ENCODE results near the gene TRRAP.

The TRRAP gene

DNA sequence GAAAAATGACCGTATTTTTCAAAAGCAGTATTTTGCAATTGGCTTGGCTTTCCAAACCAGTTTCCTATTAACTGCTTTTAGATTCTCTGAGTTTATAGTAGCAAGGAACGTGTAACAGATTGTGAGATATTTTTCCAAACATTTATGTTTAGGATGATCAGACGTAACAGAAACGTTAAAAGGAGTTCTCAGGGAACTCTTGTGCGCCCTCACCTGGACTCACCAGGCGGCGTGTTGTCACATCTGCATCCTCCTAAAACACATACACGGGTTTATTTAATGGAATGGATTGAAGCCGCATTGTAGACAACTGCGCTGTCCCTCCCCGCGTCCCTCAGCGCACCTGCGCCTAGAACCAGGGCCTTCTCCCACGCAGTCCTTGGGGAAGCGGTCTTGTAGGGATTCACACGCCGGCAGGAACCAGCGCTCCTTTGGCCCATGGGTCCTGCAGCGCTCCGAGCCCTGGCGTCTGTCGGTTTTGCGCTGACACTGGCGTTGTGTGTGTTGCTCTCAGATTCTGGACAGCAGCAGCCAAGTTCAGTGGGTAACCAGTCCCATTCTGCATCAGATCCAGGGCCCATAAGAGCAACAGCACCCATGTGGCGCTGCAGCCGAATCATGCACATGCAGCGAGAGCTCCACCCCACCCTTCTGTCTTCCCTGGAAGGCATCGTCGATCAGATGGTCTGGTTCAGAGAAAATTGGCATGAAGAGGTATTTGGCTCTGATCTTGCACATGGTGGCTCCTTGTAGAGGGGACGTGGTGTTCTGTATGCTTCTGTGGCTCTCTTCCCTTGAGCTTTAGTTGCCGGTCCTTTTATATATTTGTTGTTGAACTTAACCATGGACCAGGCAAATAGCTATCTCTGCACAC is 114.9 kb downstream of the TRRAP start:
- no peak overlapping the region for H3K4me3 ChIP-seq (replicated peaks in 1 of 2; ENCODE audit: low read depth in 2 of 2, low read length in 2 of 2)
- TF ChIP-seq, protein P1, sequence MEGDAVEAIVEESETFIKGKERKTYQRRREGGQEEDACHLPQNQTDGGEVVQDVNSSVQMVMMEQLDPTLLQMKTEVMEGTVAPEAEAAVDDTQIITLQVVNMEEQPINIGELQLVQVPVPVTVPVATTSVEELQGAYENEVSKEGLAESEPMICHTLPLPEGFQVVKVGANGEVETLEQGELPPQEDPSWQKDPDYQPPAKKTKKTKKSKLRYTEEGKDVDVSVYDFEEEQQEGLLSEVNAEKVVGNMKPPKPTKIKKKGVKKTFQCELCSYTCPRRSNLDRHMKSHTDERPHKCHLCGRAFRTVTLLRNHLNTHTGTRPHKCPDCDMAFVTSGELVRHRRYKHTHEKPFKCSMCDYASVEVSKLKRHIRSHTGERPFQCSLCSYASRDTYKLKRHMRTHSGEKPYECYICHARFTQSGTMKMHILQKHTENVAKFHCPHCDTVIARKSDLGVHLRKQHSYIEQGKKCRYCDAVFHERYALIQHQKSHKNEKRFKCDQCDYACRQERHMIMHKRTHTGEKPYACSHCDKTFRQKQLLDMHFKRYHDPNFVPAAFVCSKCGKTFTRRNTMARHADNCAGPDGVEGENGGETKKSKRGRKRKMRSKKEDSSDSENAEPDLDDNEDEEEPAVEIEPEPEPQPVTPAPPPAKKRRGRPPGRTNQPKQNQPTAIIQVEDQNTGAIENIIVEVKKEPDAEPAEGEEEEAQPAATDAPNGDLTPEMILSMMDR (IDR thresholded peaks at IDR 0.05; ENCODE audit: low read depth, low read length): no peak

GRCh38 chr7:98994046-98994944 is 116.0 kb downstream of the TRRAP start:
- no peak for DNase-seq (ENCODE audit: low read depth in 2 of 2)
- TF ChIP-seq, protein P1 (IDR thresholded peaks at IDR 0.05; ENCODE audit: low read depth, low read length): no peak
- no peak overlapping the region for H3K4me3 ChIP-seq (replicated peaks in 1 of 2; ENCODE audit: low read depth in 2 of 2, low read length in 2 of 2)

More for the DNA sequence above, 114.9 kb downstream of the TRRAP start:
- DNase-seq (ENCODE audit: low read depth in 2 of 2): no peak

DNA sequence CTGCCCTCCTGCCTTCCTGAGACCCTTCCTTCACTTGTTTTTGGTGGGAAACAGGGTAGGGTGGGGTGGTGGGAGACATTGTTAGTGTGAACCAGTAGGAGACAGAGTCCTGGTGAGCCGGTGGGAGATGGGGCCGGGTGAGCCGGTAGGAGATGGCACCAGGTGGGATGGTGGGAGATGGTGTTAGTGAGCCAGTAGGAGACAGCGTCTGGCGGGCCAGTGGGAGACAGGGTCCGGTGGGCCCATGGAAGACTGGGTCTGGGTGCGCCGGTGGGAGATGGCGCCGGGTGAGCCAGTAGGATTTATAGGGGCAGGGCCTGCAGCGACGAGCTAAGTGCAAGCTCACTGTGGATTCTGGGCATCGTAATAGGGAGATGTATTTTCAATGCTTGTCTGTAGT is 116.8 kb downstream of the TRRAP start:
- TF ChIP-seq, protein P1 (IDR thresholded peaks at IDR 0.05; ENCODE audit: low read depth, low read length): no peak
- H3K4me3 ChIP-seq (replicated peaks in 1 of 2; ENCODE audit: low read depth in 2 of 2, low read length in 2 of 2): no peak overlapping the region
- DNase-seq (ENCODE audit: low read depth in 2 of 2): no peak

DNA sequence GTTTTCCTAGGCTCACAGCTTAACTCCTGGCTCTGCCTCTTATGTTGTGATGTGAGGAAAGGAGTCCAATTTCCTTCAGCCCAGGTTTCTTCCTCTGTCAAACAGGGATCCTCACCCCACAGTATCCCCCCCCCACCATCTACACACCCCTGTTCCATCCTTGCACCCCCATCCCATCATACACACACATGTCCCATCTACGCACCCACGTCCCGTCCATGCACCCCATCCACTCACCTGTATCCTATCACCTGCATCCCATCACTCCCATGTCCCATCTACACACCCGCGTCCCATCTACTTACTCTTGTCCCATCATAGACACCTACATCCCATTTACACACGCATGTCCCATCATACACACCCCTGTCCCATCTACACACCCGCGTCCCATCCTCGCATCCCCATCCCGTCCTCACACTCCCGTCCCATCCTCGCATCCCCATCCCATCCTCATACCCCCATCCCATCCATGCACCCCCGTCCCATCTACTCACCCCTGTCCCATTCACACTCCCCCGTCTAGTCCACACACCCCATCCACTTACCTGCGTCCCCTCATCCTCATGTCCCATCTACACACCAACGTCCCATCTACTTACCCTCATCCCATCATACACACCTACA is 117.3 kb downstream of the TRRAP start:
- DNase-seq (ENCODE audit: low read depth in 2 of 2): no peak
- TF ChIP-seq, protein P1 (IDR thresholded peaks at IDR 0.05; ENCODE audit: low read depth, low read length): no peak
- H3K4me3 ChIP-seq (replicated peaks in 1 of 2; ENCODE audit: low read depth in 2 of 2, low read length in 2 of 2): no peak overlapping the region

DNA sequence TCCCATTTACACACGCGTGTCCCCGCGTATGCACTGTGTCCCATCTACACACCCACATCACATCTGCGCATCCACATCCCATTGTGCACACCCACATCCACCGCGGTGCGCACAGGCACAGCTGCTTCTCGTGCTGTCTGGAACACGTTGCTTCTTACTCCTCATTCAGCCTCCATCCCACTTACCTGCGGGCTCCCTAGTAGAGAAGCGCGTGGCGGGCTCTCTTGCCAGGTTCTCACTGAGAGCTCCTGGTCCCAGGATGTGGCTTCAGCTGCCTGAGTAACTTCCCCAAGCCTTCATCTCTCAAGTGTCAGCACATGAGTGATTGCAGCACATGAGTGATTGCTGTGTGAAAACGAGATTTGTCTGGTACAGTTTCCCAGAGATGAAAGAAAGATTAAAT is 117.8 kb downstream of the TRRAP start:
- no peak for DNase-seq (ENCODE audit: low read depth in 2 of 2)
- TF ChIP-seq, protein P1 (IDR thresholded peaks at IDR 0.05; ENCODE audit: low read depth, low read length): no peak
- no peak overlapping the region for H3K4me3 ChIP-seq (replicated peaks in 1 of 2; ENCODE audit: low read depth in 2 of 2, low read length in 2 of 2)

- no peak overlapping the region for H3K4me3 ChIP-seq (replicated peaks in 1 of 2; ENCODE audit: low read depth in 2 of 2, low read length in 2 of 2)
- peak in 1 of 2 donors; percentile 5 for DNase-seq (ENCODE audit: low read depth in 2 of 2)
- TF ChIP-seq, protein P1 (IDR thresholded peaks at IDR 0.05; ENCODE audit: low read depth, low read length): no peak
Measured at GRCh38 chr7:98997846-98998245, 119.5 kb downstream of the TRRAP start.

Data from cardiac fibroblast (primary cell).